Aorta (tissue), 5 donors: ENCODE results near the gene ARHGEF3. TPM values are rescaled to one million over a fixed set of nuclear protein-coding genes. Genes with fewer than 3 reads are reported as not detected.
"Not testable (repeated sequence)": the region's sequence is repeated elsewhere in the genome, so short reads cannot be mapped to it uniquely, and the experiment has no call there.

Experiments
- ATAC-seq: fragments of 200-7000 bp; cut with Tn5 transposase; one replicate; pipeline ENCODE4 v1.9.1; 2022; ENCODE audit warnings: moderate library complexity; ENCODE audit not compliant: low FRiP score
- DNase-seq, 2 donors: peaks; one replicate each; pipeline ENCODE4 v3.0.0-alpha.2; 2020
- H3K27ac ChIP-seq, 2 donors: one replicate each; pipeline ENCODE4 v1.5.1; 2013; ENCODE audit warnings: low read length in 2 of 2, mild to moderate bottlenecking in 2 of 2, moderate library complexity in 2 of 2, control low read depth in 1 of 2, inconsistent platforms in 1 of 2, low read depth in 1 of 2
- H3K27me3 ChIP-seq, 2 donors: one replicate each; pipeline ENCODE4 v1.6.1; 2013; ENCODE audit warnings: control low read depth in 1 of 2, low read length in 1 of 2, mild to moderate bottlenecking in 1 of 2, moderate library complexity in 1 of 2; ENCODE audit not compliant: insufficient read depth in 2 of 2, control insufficient read depth in 1 of 2
- H3K36me3 ChIP-seq, 2 donors: one replicate each; pipeline ENCODE4 v1.6.1; 2013; ENCODE audit warnings: control low read depth in 1 of 2, low read length in 1 of 2, mild to moderate bottlenecking in 1 of 2; ENCODE audit not compliant: insufficient read depth in 2 of 2, control insufficient read depth in 1 of 2
- H3K4me1 ChIP-seq, 2 donors: one replicate each; pipeline ENCODE4 v1.6.1; 2013; ENCODE audit warnings: low read length in 2 of 2, control low read depth in 1 of 2, mild to moderate bottlenecking in 1 of 2, moderate library complexity in 1 of 2; ENCODE audit not compliant: insufficient read depth in 2 of 2, control insufficient read depth in 1 of 2
- H3K4me3 ChIP-seq, 2 donors: one replicate each; pipeline ENCODE4 v1.5.1; 2013; ENCODE audit warnings: low read length in 2 of 2, control low read depth in 1 of 2, mild to moderate bottlenecking in 1 of 2
- H3K9me3 ChIP-seq: one replicate; pipeline ENCODE4 v1.6.1; 2013; ENCODE audit warnings: mild to moderate bottlenecking, low read length; ENCODE audit not compliant: control insufficient read depth
- WGBS, 2 donors: extraction: QIAGEN DNeasy Blood & Tissue Kit; methylation state at CpG; one replicate each; pipeline ENCODE4 v1.1.7; 2013; 5-methylcytosine and 5-hydroxymethylcytosine counted together
- intact Hi-C, 2 donors: fragments of 100-400 bp; cut with DNase I; formaldehyde crosslinking; loops; one replicate each; pipeline versions ENCODE4 v1.14.2 to v1.15.0; 2022
- polyA plus RNA-seq, 2 donors: library from polyadenylated mRNA; stranded (reverse); fragments of 200-250 nt; gene quantifications; one replicate each; pipeline ENCODE4 v1.2.3, GENCODE V29; 2013
- total RNA-seq, 2 donors: library from RNA; stranded (reverse); fragmentation: NEBNext Ultra II Directional; extraction: Animal tissue kit (Norgen Biotek cat#: 25700); gene quantifications; one replicate each; pipeline ENCODE4 v1.2.1, GENCODE V29; 2021
- donor health status: healthy with polysubstance abuse.
- donor health status: Bipolar disorder and iron deficiency.
- donor health status: DM: no; HTN: no; CAD: no.
- donor health status: DM: no; HTN: no; CAD: no.
- donor health status: DM: yes; HTN: yes; CAD: no.

Gene ARHGEF3
- total and polyA plus RNA-seq, 4 donors = 1.6 to 41.6 (median 9.9) TPM

DNA sequence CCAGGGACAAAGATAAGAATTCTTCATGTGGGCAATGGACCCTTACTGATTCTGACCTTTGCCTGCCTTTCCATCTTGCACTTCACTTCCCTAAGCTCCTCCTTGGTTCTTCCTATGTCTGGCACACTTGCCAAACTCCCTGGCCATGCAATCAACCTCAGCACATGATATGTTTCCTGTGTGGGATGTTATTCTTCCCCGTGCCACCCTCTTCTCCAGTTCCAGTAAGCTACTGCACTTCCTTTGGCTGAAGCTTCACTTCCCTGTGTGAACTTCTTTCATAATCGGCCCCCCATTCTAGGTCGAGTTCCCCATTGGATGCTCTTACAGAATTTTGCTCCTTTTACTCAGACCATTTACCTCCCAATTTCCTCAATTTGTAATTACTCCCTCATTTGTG lies 108.0 kb downstream of the ARHGEF3 start:
- 67 to 69% methylated on average over 3 of the region's 3 CpGs for WGBS, 2 donors
- H3K4me3 ChIP-seq = no peak overlapping the region
- H3K27me3 ChIP-seq = no peaks in the 10 kb centered on the region
- H3K27ac ChIP-seq = no peak overlapping the region
- H3K36me3 ChIP-seq = no peaks in the 10 kb centered on the region
- H3K4me1 ChIP-seq = no peaks in the 10 kb centered on the region
- ATAC-seq (peak; percentile 26), DNase-seq (peak in 1 of 2 donors; percentile 57)
- no peaks in the 10 kb centered on the region for H3K9me3 ChIP-seq
- intact Hi-C loops = no loop called here

DNA sequence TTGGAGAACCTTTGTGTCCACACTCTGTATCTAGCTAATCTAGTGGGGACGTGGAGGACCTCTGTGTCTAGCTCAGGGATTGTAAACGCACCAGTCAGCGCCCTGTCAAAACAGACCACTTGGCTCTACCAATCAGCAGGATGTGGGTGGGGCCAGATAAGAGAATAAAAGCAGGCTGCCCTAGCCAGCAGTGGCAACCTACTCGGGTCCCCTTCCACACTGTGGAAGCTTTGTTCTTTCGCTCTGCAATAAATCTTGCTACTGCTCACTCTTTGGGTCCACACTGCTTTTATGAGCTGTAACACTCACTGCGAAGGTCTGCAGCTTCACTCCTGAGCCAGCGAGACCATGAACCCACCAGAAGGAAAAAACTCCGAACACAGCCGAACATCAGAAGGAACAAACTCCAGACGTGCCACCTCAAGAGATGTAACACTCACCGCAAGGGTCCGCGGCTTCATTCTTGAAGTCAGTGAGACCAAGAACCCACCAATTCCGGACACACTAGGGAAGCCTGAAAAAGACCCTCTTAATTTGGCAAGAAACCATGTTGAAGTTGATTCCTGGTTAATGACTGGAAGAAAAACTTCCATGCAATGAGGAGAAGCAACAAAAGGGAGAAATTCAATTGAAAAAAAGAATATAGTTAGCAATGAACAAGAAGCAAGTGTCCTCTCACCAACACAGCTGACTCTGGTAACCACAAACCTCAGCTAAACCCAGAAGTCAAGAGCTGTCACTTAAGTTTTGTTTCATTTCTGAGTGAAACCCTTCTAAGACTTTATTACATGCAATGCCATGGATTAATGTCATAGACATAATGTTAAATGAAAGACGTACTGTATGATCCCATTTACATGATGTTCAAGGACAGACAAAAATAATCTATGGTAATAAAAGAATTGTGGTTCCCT lies 109.0 kb downstream of the ARHGEF3 start:
- H3K27me3 ChIP-seq, intact Hi-C loops, H3K4me1 ChIP-seq, ATAC-seq, DNase-seq, H3K9me3 ChIP-seq, H3K4me3 ChIP-seq, H3K36me3 ChIP-seq, H3K27ac ChIP-seq: not testable (repeated sequence)
- WGBS, 2 donors = 72 to 75% methylated on average over 15 of the region's 15 CpGs

DNA sequence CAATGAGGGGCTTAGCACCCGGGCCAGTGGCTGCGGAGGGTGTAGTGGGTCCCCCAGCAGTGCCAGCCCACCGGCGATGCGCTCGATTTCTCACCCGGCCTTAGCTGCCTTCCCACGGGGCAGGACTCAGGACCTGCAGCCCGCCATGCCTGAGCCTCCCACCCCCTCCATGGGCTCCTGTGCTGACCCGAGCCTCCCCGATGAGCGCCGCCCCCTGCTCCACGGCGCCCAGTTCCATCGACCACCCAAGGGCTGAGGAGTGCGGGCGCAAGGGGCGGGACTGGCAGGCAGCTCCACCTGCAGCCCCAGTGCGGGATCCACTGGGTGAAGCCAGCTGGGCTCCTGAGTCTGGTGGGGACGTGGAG lies 109.8 kb downstream of the ARHGEF3 start:
- ATAC-seq, DNase-seq, H3K36me3 ChIP-seq, H3K9me3 ChIP-seq, H3K4me1 ChIP-seq, H3K27me3 ChIP-seq, H3K27ac ChIP-seq, intact Hi-C loops, H3K4me3 ChIP-seq: not testable (repeated sequence)
- WGBS, 2 donors = 92 to 95% methylated on average over 18 to 20 of the region's 21 CpGs

DNA sequence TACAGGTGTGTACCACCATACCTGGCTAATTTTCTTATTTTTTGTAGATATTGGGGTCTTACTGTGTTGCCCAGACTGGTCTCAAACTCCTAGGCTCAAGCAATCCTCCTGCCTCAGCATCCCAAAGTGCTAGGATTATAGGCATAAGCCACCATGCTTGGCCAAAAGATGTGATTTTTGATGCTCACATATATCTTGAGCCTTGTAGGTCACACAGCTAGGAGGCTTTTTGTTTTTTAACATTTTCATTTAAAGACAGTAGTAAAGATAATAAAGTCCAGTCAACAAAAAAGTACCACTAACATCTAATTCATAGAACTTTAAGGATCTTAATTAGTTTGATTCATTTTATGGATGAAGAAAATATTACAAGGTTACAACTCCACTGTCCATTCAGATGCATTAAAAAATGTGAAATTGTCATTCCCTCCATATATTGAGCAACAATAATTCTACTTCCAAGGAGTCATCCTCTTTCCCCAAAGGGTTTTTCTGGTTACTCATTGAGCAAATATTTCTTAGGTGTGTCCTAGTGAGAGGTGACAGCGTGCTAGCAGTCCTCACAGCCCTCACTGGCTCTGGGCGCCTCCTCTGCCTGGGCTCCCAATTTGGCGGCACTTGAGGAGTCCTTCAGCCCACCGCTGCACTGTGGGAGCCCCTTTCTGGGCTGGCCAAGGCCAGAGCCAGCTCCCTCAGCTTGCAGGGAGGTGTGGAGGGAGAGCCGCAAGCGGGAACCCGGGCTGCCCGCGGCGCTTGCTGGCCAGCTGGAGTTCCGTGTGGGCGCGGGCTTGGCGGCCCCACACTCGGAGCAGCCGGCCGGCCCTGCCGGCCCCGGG lies 110.4 kb downstream of the ARHGEF3 start:
- no peaks in the 10 kb centered on the region for H3K27me3 ChIP-seq
- no peak overlapping the region for H3K27ac ChIP-seq
- H3K4me3 ChIP-seq = no peak overlapping the region
- H3K4me1 ChIP-seq = no peaks in the 10 kb centered on the region
- H3K9me3 ChIP-seq = no peaks in the 10 kb centered on the region
- no peaks in the 10 kb centered on the region for H3K36me3 ChIP-seq
- ATAC-seq (no peak), DNase-seq (no peak)
- intact Hi-C loops = no loop called here
- 95 to 98% methylated on average over 19 of the region's 19 CpGs for WGBS, 2 donors

DNA sequence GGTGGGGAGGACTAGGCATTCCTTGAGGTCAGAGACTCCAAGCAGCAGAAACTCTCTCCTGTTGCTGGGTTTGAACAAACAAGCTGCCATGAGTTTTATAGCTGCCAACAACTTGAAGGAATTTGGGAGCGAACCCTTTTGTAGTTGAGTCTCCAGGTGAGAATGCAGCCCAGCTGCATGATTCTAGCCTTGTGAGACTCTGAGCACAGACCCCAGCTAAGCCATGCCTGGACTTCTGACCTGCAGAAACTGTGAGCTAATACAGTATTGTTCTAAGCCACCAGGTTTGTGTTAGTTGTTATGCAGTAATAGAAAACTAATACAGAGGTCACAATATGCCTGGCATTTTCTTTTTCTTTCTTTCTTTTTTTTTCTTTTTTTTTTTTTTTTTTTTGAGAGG lies 112.4 kb downstream of the ARHGEF3 start:
- H3K27me3 ChIP-seq = no peaks in the 10 kb centered on the region
- WGBS, 2 donors = 95 to 100% methylated on average over 1 of the region's 1 CpG
- no peak overlapping the region for H3K27ac ChIP-seq
- no peaks in the 10 kb centered on the region for H3K9me3 ChIP-seq
- ATAC-seq (no peak), DNase-seq (no peak)
- no peaks in the 10 kb centered on the region for H3K4me1 ChIP-seq
- intact Hi-C loops = loop anchor here in 1 of 2 donors (10.0 kb wide), 1 partner anchor 385 kb away; no protein-coding TSS in a partner anchor
- no peaks in the 10 kb centered on the region for H3K36me3 ChIP-seq
- H3K4me3 ChIP-seq = no peak overlapping the region

DNA sequence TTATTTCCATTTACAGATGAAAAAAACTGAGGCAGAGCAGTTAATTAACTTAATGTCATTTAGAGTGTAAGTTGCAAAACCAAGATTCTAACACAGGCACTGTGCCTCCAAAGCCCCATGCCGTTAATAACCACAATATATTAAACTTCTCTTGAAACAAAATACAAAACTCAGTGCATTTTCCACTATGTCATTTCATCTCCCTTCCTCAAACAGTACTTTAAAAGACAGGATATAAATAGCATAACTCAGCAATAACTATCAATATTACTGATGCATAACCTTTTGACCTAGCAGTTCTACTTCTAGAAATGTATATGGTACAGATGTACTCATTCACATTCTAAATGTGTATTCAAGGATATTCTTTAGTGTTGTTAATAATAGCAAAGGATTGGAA lies 113.6 kb downstream of the ARHGEF3 start:
- no peak for DNase-seq
- no peak overlapping the region for H3K4me3 ChIP-seq
- no peaks in the 10 kb centered on the region for H3K4me1 ChIP-seq
- intact Hi-C loops = loop anchor here in 1 of 2 donors (10.0 kb wide), 1 partner anchor 387 kb away; no protein-coding TSS in a partner anchor
- H3K27ac ChIP-seq = no peak overlapping the region
- H3K36me3 ChIP-seq = no peaks in the 10 kb centered on the region
- H3K27me3 ChIP-seq = no peaks in the 10 kb centered on the region
- no peak for ATAC-seq
- no peaks in the 10 kb centered on the region for H3K9me3 ChIP-seq
- WGBS, 2 donors = 45 to 79% methylated on average over 1 of the region's 1 CpG

DNA sequence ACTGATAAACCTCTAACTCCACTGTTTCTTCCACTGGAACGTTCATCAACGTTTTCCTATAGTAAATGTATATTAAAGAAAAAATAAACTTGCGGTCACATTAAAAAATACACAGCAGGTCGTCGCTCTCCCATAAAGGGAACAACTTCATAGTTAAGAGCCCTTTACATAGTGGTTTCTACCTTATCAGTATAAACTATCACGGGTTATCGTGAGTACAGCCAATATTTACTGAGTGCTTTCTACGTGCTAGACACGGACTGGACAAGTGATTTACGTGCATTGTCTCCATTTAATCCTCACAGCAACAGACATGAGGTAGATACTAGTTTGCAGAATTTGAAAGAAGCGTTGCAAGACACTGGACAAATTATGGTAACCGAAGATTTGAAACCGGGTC lies 117.7 kb downstream of the ARHGEF3 start:
- no peaks in the 10 kb centered on the region for H3K9me3 ChIP-seq
- intact Hi-C loops = loop anchor here in 1 of 2 donors (5.0 to 10.0 kb wide), 2 partner anchors 127 to 391 kb away; partner anchors contain the start of gene CCDC66
- no peak for DNase-seq

DNA sequence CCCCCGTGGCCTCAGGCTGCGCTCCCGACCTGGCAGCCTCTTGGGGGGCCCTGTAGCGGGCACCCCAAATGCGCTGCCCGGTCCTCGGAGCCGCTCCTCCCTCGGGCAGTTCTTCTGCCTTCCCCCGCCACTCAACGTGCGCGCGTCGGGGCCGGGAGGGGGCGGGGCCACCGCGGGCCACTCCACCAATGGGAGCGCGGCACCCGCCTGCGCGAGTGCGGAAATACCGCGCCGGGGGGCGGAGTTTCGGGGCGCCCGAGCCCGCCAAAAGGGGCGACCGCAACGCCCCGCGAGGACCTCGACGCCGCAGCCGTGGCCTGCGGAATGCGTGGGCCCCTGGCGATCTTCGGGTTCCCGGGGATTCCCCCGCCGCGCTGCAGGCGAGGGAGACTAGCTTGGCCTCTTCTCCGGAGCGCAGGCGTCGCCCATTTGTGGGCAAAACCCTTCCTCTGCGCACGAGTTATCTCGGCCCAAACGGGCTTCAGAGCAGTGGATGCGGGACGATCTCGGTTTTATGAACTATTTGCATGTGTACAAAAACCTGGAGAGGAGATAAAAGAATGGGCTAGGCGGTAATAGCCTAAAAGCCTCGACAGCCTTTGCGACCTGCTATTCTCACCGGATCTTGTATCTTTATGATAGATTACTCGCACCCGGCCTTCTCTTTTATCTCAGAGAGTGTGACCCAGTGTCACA lies 118.5 kb downstream of the ARHGEF3 start, which contains the start of gene TASOR:
TSS of gene TASOR (minus strand) at position 144 of the 696 bp plus-strand sequence. CDS start 259 bp downstream, outside the sequence.
- Histone ChIP-seq H3K4me3 (peak within 1 kb of the TSS; percentile 67 to 78), H3K4me1 (no peaks in the 10 kb centered on the region), H3K9me3 (no peaks in the 10 kb centered on the region), H3K27ac (peak within 1 kb of the TSS; percentile 65 to 80), H3K27me3 (no peaks in the 10 kb centered on the region), H3K36me3 (no peaks in the 10 kb centered on the region)
- 16 to 19% methylated on average over 66 to 68 of the region's 68 CpGs for WGBS, 2 donors
- DNase-seq (peak; percentile 90 to 94), ATAC-seq (peak; percentile 97)
- intact Hi-C loops = loop anchor here in 1 of 2 donors (5.0 to 10.0 kb wide), 2 partner anchors 126 to 392 kb away; partner anchors contain the start of gene CCDC66

More for the DNA sequence above, 117.7 kb downstream of the ARHGEF3 start:
- Histone ChIP-seq H3K4me1 (no peaks in the 10 kb centered on the region), H3K27me3 (no peaks in the 10 kb centered on the region), H3K4me3 (no peak overlapping the region), H3K36me3 (no peaks in the 10 kb centered on the region), H3K27ac (no peak overlapping the region)
- no peak for ATAC-seq
- 95 to 97% methylated on average over 13 of the region's 13 CpGs for WGBS, 2 donors
